ENCODE results near the gene PRDM8.

PRDM8 gene

GRCh38 chr4:80183250-80184052, 13.9 kb upstream of the PRDM8 start:
- no peak for DNase-seq (ENCODE audit: low read depth, low spot score)

GRCh38 chr4:80184053-80184824, 13.1 kb upstream of the PRDM8 start:
- DNase-seq (ENCODE audit: low read depth, low spot score) = peak; percentile 74

- DNase-seq (ENCODE audit: low read depth, low spot score) = no peak
These were observed 12.2 kb upstream of the PRDM8 start for GRCh38 chr4:80184825-80185756.

DNA sequence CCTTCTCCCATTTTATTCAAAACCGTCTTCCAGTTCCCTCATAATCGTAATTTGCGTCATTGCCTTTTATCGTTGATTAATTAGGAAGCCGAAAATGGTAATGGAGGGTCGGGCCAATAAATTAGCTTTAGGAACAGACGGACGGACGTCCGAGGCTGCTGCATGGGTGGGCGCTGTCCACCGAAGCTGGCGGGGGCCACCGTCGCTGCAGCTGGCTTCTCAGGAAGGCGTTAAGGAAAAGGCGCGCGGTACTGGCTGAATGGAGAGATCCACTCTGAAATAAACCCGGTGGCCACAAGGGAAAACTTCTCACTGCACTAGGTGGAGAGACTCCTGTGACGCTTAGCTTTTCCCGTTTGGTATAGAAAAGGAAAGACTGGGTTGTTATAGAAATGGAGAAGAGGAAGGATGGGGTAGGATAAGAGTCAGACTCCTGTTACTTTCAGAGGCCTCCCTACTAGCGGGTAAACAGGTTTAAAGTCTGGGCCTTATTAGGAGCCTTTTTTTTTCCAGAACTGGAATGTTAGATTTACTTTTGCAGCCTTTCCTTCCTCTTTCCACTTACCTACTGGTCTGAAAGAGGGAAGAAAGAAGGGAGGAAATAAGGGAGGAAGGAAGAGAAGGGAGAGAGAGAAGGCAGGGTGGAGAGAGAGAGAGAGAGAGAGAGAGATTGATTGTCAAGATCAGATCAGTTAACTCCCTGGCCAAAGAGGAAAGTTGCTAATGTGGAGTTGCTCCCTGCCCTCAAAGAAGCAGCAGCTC, 11.3 kb upstream of the PRDM8 start:
- DNase-seq (ENCODE audit: low read depth, low spot score) = no peak

- no peak for DNase-seq (ENCODE audit: low read depth, low spot score)
These were observed 10.6 kb upstream of the PRDM8 start for GRCh38 chr4:80186676-80187075.

DNA sequence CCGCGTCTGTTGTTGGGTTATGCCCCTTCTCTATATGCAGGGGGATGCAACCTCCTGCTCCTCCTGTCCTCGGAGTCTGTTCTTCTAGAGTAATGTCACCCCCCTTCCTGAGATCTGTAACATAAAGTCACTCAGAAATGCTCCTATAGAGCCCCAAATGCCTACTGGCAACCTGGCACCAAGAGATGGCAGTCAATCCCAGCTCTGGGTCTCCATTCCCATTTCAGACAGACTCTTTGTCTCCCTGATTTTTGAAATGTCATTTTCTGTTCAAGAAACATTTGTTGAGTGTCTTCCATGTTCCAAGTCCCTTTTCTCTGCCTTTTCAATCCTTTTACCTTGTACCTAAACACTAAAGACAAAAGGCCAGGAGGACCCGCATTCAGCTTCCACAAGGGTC, 9.6 kb upstream of the PRDM8 start:
- no peak for DNase-seq (ENCODE audit: low read depth, low spot score)

DNA sequence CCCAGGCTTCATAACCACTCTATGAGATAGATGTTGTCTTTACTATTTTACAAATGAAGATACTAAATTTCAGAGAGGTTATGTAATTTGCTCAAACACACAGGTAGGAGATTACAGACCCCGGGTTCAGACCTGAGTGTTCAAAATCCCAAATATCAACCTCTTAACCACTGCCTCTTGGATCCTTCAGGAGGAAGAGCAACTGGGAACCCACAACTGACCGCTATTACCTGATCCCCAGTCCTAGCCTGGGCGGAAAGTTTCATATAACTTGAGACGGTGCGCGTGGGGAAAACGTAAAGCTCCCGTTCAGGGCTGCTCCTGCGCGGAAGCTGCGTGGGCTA, 8.9 kb upstream of the PRDM8 start:
- no peak for DNase-seq (ENCODE audit: low read depth, low spot score)

- no peak for DNase-seq (ENCODE audit: low read depth, low spot score)
These were observed 8.4 kb upstream of the PRDM8 start for GRCh38 chr4:80188801-80189458.

DNA sequence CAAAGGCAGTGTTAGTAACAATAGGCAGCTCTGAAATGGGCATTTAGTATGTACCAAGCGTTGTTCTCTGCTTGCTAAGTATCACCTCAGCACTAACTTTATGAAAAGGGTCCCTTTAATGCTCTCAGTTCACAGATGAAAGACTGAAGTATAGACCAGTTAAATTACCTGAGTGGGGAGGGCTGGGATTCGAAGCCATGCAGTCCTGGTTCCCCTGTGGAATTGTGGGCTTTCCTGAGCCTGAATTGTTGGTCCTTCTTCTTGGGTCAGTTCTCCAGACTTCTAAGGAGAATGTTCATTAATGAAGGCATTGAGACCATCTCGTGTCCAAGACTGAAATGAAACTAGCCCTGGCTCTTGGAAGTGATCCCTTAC, 7.7 kb upstream of the PRDM8 start:
- DNase-seq (ENCODE audit: low read depth, low spot score) = no peak

DNA sequence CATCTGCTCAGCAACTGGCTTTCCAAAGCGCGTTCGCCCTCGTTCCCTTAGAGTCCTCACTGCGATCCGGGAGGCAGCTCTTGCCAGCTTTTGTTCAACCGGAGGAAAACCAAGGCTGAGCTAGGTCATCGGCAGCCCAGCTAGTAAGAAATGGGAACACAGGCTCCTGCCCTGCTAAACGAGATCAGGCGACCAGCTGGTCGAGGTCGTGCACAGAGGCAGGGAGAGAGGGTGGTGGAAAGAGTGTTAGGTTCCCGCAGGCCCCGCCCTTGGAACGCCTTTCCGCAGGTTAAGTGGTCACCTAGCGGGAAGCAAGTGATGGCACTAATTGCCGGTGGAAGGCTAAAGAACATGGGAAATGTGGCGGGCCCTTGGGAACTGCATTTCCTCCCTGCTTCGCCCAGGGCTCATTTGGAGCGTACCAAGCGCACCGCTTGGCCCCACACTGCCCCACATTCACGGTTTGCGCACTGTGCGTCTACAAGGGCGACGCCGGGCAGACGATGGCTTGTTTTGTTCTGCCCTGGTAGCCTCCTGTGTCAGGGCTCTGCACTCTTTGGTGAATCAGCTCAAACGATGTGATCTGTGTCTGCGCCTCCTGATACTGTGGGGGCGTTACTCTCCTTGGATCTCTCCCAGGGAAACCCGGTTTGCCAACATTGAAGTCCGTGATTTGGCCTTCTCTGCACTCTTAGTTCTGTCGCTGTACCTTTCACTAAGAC, 7.2 kb upstream of the PRDM8 start:
- DNase-seq (ENCODE audit: low read depth, low spot score) = no peak

DNA sequence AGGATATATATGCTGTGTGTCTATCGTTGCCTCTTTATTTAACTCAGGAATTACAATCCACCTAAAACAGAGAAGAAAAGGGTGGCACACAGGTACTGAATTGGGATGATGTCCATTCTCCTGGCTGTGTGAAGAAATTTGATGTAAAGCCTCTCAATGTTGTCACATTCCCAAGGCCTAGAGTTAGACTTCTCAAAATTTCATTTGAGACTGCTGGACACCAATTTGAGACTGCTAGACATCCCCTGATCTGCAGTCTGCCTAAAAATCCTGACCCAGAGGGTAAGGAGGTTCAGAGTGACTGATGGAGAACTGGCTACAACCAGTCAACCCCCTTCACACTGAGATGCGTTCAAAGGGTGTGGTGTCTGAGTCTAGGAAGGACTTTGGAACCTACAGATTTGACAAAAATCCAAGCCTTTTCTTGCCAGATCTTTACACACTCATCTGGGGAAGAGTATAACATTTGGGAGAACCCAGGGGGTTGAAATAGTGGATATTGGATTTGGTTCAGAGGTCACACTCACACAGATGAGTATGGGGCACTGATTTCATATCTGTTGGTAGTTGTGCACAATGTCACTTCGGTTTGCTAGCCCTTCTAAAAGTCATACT, 4.9 kb upstream of the PRDM8 start:
- DNase-seq (ENCODE audit: low read depth, low spot score) = no peak

GRCh38 chr4:80192937-80193336, 4.4 kb upstream of the PRDM8 start:
- DNase-seq (ENCODE audit: low read depth, low spot score) = no peak

DNA sequence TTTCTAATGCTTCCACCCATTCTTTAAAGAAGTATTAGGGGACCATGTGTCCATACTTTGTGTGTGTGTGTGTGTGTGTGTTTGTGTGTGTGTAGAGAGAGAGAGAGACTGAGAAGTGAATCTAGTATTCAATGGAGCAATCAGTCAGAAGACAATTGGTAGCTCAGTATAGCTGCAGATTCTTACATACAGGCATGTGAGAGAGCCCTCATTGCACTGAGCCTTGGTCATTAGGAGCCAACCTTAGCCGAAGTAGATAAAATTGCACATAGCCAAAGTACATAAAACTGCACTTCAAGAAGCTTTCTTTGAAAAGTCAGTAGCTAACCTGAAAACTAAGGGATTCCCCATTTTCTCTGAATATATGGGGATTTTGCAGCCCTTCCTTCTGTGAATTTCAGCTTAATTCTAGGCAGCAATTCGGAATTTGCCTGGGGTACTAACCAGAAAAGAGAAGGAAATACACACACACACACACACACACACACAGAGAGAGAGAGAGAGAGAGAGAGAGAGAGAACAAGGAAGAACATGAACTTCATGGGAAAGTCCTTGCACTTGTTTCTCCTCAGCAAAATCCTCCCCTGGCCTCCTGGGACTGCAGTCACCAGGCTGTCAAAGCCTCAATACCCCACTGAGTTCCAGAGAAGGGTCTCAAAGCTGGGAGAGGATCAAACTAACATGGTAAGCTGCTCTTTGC, 1.7 kb upstream of the PRDM8 start:
- no peak for DNase-seq (ENCODE audit: low read depth, low spot score)

DNA sequence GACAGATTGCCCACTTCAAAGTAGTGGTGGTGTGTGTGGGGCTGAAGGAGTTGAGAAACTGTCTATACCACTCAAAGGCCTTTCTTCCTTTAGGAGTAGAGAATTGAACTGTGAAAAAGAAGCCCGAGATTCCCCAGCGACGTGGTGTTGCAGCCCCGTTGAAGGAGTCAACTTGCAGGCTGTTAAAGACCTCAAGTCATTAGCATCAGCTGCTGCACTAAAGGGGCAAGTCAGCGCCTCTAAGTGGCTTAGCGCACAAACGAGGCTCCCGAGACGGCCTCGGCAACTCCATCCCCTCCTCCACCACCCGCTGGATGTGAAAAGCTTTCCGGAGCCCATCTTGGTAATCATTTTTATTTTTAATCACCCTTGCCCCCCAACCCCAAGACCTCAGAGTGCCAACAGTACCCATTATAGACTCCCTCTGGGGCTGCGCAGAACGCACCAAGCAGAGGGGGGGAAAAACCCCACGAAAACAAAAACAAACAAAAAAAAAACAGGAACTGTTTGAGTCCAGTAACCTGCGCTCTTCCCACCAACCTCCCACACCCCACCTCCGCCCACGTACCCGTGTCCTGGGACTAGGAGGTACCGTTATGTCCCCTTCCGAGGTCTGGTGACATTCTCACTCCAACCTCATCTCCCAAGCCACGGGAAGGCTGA, 913 bp upstream of the PRDM8 start:
- DNase-seq (ENCODE audit: low read depth, low spot score) = no peak

GRCh38 chr4:80197601-80198440, 518 bp downstream of the PRDM8 start:
- DNase-seq (ENCODE audit: low read depth, low spot score) = no peak

- DNase-seq (ENCODE audit: low read depth, low spot score) = no peak
These were observed 1.1 kb downstream of the PRDM8 start for GRCh38 chr4:80198441-80198837.

DNA sequence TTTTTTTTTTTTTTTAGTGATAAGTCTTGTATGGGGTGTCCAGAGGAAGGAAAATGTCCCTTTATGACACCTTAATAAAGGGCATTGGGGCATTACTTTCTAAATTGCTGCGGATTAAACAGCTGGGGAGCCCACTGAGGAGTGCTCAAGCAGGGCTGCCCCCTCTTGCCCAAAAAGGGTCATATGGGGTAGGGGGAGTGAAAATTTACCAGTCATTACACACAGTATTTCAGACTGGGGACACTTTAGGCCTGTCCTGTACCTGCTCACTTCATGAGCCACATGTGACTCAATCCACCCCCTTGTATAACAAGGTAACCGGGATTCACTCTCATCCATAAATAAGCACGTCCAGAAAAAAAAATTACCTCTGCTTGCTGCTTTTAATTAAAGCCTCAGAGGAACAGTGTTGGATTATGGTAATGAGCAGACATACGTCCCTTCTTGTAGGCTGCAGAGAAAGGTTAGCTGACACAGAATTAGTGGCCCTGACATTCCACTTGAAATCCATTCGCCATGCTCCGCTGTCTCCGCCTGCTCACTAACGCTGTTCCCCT, 1.8 kb downstream of the PRDM8 start:
- DNase-seq (ENCODE audit: low read depth, low spot score) = no peak
